ENCODE measurements around the gene PPFIA2.

The PPFIA2 gene

DNA sequence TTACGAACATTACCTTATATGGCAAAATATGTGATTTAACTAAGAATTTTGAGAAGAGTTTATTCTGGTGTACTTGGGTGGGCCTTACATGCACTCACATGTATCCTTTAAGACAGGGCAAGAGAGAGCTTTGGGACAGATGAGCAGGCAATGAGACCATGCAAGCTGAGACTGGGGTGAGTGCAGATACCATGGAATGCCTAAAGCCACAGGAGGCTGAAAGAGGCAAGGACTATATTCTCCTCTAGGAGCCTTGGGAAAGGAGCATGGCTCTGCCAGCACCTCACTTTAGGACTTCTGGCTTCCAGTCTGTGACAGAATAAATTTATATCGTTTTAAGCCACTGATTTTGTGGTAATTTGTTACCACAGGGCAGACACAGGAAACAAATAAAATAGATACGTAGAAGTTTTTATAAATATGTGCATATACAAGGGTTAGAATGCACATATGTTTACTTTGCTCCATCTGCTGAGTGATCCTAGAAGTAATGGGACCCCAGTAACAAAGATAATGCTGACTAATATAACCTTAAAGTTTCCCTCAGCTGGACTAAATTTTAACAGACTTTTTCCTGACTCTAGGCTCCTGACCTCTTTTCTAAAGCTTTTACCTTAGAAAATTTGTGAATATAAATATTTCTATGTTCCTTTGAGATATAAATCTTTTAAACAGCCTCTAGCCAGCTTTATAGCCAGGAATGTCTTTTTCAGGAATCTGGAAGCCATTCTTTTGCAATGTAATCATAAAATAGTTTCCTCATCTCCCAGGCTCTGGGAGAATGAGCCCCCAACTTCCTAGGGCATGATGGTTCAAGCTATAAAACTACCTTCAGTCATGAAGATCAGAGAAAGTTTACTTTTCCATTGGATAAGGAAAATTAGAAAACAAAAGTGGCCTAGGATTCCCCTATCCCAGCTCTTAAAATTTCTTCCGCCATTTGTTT is 216.8 kb downstream of the PPFIA2 start:
- no peak for DNase-seq

DNA sequence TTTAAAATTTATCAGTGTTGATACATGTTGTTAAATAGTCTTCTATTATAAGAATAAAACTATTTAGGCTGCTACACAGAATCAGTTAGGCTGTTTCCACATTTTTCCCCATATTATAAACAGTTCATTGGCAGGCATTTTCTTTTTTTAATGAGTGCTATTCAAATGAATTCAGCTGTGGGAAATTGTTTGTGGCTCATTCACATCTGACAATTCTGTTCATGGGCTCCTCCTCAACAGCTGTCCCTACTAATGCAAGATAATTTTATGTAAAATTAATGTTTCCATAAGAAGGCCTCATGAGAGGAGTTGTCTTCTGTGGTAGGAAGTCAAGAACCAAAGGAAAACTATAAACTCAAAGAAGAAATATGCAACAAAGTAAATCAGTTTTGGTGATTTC is 218.0 kb downstream of the PPFIA2 start:
- no peak for DNase-seq

DNA sequence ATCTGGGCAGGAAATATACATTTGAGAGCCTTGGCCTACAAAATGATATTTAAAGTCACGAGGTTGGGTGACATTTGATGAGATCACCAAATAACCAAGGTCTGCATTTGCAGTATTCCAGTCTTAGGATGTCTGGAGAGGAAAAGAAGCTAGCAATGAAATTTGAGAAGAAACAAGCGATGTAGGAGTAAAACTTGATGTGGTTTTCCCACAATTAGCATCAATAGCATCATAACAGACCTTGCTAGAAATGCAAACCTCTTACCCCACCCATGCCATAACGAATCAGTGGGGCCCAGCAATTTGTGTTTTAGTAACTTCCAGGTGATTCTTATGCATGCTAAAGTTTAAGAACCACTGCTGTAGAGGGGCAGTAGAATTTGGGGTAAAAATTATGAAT is 219.9 kb downstream of the PPFIA2 start:
- no peak for DNase-seq

DNA sequence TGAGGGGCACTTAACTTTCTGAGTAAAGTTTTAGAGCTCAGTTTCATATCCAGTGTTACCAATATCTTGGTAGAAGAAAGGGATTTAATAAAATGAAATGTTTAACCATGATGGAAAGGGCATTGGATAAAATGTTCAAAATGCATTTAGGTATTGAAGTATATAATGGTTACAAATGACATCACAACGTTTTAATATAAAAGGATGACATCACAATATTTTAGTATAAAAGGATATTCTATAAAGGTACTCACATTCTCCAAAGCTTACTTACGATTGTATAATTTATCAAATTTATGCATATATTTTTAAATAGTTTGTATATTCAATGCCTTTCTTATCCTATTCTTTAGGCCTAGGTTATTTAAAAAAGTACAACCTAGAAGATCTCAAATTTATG is 226.1 kb downstream of the PPFIA2 start:
- no peak for DNase-seq

DNA sequence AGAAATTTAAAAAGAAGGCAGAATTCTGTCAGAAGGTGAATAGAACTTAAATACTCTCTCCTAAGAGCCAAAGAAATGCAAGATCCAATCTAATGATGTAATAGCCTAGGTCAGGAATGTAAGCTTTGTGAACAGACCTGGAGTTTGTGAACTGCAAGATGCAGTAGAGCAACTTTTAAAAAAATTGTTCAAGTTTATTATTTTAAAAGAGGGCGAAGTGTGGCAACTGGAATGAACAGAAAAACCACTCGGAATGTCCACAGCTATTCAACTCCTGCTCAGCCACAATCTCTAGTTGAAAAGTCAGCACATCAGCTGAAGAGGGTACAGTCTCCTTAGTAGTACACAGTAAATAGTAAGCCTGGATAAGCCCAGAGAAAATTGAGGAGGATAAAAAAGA is 228.8 kb downstream of the PPFIA2 start:
- DNase-seq: no peak

DNA sequence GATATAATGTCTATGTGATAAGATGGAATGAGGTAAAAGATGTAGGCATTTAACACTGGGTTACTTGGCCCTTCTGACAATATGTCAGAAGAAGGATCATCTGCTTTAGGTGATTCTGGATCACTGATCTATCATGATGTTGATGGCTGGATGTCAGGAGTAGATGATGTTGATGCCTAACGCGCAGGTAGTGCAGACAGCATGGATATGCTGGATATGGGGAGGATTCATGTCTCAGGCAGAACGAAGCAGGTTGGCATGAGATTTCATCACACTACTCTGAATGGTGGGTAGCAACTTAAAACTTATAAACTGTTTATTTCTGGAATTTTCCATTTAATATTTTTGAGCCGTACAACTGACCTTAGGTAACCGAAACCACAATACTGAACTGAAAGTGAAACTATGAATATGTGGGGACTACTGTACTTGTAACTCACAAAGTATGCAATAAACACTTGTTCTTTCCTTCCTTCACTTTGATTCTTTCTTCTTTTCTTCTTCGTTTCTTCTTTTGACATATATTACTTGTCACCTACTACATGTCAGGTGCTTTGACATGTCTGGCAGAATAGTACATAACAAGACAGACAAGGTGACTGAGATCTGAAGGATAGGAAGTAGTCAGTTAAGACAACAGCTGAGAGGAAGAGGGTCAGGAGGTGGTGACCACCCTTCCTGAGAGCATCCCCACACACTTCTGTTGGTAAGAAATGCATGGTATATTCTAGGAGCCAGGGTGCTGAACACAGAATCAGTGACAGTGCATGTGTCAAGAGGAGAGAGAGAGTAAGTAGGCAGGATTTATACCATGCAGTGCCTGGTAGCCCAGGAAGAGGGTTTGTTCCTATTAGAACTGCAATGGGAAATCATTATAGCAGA is 238.8 kb downstream of the PPFIA2 start:
- DNase-seq: no peak

DNA sequence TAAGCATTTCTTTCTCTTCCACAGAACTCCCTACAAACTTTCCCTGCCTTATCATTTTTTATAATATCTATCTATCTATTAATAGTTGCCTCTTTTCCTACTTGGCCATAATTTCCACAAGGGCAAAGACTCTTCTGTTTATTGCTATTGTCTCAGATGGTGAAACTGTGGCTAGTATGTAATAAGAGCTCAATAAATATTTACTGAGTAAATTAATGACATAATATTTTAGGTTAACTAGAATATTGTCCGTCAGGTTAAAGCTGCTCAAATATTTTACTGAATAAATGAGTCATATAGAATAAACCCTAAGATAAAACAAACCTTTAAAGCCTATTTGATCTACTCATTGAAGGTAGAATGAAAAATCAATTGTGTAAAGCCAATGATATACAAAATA is 240.5 kb downstream of the PPFIA2 start:
- DNase-seq: no peak

DNA sequence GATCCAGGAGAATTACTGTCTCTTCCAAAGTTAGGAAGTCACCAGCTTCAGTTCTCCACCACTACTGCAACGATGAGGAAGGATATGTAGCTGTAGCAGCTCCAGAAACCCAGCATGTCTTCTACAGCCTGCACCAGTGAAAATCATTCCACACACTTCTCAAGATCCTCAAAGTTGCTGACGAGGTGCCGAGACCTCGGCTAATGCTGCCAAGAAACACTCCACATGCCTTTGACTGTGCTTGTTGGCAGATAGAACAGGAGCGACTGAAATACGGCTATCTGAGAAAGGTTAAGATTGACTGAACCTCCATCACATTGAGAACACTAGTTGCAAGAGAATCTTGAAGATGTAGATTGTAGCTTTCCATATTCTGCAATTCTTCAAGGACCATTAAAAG is 241.9 kb downstream of the PPFIA2 start:
- no peak for DNase-seq

DNA sequence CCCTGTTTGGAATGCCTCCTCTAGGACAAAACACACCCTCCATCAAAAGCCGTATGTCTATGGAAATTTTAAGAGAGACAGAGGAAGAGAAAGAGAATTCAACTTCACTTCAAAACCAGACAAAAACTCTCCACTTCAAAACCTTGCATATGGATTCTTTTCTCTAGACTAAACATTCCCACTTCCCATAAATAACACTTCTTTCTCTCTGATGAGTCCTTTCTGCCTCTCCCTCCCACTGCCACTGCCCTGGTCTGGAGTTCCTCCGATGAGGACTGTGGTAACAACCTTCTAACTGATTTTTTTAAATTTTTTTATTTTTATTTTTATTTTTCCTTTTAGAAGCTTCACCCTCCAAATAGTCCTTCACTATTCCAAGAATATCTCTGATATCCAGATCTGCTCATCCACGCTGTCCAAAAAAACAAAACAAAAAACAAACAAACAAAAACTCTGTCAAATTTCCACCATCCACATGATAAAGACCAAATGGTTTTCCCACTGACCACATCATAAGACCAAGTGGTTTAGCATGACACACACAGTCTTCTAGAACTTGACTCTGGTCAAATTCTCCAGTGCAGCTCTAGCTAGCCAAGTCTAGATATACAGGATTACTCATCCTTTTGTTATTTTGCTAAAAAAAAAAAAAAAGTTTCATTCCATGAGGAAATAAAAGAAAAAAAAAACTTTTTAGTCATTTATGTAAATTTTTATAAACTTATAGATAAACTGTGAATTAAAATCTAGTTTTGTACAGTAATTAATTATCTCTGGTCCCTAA is 256.0 kb downstream of the PPFIA2 start:
- no peak for DNase-seq

DNA sequence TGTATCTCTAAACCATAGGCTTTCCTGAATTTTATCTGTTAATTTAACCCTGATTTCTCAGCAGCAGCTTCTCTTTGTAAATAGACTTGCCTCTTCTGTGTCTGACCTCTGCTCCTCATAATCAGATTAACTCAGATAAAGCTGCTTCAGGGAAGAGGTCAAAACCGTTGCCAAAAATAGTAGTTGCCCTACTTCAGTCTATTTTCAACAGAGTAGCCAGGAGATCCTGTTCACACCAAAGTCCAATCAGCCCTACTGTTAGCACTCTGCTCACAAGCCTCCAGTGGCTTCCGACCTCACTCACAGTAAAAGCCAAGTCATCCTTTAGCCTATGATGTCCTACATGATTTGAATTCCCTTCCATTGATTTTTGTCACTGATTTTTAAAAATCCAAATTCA is 258.4 kb downstream of the PPFIA2 start:
- no peak for DNase-seq

DNA sequence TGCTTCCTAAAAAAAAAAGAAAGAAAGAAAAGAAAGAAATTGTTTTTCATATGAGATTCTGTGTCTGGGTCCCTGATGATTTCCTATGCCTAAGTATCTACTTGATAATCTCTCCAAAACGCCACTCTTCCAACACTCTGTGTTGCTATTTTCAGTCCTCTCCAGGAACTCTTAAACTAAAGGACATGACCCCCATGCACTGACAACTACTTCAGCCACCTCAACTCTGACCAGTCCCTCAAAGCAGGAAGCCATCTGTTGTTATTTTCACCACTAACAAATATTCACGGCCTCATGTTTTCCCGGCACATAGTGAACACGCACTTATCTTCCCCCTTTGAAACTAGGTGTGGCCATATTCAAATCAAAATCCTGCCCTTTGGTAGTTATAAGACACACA is 259.3 kb downstream of the PPFIA2 start:
- no peak for DNase-seq

DNA sequence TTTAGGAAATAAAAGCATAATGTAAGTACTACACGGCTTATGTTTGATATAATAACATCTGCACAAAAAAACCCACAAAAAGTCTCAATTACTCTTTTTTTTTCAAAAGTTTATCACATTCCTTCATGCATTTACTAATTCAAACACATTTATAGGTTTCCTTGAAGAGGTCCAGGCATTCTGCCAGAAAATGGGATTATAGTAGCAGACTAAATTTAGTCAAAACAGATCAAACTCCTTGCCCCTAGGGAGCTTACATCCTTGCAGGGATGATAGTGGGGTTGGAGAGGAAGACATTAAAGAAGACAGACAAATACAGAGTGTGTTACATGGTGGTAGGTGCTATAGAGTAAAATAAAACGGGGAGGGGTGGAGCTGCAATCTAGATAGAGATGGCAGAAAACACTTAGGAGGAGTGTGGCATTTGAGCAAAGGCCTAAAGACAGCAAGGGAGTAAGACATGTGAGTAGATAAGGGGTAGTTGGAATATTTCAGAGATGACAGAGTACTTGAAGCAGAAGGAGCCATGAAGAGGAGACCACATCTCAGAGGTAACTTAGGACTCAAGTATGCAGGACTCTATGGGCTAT is 266.9 kb downstream of the PPFIA2 start:
- no peak for DNase-seq

DNA sequence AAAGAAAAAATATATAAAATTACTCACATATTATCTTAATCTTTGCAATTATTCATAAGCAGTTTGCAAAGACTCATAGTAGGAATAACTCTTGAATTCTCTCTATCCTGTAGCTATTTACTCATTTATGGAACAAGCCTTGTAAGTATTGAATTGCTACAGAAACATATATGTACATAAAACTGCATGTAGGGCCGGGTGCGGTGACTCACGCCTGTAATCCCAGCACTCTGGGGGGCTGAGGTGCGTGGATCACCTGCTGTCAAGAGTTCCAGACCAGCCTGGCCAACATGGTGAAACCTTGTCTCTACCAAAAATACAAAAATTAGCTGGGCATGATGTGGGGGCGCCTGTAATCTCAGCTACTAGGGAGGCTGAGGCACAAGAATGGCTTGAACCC is 286.2 kb downstream of the PPFIA2 start:
- DNase-seq: no peak

DNA sequence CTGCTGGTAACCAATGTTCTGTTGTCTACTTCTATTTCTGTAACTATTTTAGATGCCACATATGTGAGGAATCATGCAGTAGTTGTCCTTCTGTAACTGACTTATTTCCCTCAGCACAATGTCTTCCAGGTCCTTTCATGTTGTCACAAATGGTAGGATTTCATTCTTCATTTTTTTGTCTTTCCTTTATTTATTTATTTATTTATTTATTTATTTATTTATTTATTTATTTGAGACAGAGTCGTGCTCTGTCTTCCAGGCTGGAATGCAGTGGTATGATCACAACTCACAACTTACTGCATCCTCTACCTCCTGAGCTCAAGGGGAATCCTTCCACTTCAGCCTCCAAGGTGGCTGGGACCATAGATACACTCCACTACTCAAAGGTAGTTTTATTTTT is 288.2 kb downstream of the PPFIA2 start:
- no peak for DNase-seq

DNA sequence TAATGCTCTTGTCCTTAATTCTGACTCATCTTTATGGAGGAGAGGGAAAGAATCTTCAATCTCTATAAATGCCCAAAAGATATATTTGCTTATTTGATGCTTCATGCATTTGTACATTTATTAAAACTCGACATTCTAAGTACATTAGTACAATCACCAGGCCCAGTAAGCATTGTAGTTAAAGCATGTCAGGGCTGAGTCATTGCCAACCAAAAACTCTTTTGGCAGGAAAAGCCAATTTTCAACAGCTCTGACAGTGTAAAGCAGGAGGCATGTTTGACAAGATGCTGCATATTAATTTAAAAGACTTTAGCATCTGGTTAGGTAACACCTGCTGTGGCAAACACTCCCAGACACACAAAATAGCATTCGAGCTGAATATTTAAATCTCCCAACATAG is 290.9 kb downstream of the PPFIA2 start:
- DNase-seq: no peak

DNA sequence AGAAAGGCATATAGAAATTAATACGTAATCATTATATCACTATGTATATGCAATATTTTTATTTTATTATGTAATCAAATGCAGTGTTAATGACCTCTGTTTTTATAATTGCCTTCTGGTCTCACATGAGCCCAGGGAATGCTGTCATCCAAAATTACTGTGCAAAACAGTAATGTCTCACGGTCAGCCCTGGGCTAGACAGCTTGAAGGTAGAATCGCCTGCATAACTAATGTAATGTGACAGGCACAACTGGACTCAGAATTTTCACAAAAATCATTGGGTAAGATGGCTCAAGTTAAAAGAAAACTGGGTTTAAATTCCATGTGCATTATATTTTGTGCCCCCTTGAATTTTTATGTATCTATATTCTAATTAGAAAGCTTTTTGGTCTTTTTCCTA is 293.3 kb downstream of the PPFIA2 start:
- DNase-seq: no peak

DNA sequence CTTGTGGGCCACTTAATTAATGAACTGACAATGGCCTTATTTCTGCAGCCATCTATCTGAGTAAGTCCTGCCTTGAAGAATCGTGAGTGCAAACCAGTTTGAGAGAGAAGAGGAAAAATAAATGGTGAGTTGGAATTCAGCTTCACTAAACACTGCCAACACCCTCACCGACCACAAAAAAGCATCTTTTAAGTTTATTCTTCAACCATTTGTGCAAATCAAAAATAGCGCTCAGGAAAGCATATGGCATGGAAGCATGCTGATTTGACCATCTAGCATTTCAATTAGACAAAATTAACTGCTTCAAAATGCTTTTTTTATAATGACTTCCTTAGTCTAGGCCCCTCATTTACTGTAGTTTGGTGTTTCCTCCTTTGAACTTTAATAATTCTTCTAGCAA is 294.0 kb downstream of the PPFIA2 start:
- no peak for DNase-seq

DNA sequence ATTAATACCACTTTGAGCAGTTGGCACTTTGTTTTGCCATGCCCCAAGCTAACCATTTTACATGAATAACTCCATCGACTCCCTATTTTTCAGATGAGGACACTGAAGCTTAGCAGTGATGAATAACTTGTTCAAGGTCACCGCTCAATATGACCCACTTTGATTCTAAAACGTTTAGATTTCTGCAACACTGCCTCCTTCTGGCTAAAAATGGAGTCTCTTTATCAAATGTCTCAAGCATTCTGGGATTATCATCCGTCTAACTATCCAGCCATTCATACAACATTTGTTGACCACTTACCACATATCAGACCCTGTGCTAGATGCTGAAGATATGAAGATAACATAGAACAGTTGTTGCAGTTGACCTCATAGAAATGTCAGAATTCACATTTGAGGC is 298.0 kb downstream of the PPFIA2 start:
- DNase-seq: no peak

DNA sequence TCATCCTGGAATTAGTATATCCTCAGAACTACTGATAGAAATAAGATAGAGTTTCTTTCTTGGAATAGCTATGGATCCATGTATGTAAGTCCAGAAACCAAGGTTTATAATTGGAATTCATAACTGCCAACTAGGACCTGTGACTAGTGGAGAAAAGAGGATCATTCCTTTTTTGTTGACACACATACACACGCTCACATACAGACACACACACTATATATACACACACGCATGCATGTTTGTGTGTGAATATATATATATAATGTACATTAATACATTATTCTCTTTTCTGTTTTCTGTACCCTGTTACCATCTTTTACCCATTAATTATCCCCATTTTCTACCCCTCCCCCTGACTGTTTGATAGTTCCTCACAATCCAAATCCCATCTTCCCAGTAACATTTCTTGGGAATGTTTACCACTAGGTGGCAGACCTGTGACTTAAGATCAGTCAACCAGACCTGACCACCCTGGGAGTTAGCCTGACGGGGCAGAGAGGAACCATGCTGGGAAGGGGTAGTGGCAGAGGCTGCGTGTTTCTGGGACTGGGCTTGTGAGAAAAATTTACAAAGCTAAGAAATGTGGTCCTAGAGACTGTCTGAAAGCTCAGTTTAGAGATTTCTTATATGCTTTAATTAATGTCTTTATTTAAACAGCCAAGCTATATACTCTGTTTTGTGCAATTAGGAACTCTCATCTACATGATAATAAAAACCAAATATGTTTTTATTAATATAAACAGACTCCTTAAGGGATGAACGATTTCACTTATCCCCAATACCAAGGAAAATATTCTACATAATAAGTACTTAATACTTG is 308.0 kb downstream of the PPFIA2 start:
- peak in 1 of 2 donors; percentile 4 for DNase-seq

DNA sequence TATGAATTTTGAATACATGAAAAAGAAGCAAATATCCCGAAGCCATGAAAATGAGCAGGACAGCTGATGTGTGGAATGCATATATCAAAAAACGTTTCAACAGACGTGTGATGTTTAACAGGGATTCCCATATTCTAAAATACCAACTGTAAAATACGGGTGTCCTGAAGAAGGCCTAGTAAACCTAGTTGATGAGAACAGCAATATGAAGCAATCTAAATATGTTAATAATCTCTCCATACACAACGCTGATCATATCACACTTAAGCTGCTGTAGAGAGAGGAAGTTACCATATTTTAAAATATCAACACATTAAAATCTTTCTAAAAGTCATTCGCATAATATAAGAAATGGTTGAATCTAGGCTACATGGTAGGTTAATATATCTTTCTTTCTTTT is 317.5 kb downstream of the PPFIA2 start:
- no peak for DNase-seq

DNA sequence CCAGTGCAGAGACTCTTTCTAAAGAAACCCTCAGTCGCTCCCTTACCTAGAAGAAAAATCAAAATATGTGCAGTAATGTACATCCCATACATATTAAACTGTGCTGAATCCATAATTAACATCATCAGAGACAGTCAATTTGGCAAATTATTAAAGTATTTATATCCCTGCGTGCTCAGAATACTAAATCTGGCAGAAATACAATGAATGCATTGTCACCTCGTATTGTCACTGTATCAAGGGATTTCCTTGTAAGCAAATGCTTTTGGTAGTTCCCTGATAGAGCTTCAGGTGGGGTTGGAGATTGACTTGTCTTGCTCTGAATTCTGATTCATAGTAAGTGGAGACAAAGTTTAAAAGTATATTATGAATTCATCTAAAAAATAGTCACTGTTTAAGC is 319.1 kb downstream of the PPFIA2 start:
- no peak for DNase-seq

DNA sequence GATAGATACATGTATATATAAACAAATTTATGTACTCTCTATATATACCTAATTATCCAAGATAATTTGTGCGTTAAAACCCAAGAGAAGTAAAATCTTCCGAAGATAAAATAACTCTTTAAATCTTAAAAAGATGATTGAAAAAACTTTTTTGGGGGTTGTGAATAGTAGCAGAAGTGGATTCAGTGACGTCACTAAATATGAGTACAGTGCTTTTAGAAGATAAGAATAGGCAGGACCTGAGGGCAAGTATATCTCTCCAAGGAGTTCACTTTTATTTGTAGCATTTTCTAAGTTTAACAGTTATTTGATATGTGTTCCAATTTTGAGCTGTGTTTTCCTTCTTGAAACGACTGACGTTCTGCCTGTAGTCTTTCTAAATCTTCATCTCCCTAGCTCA is 319.8 kb downstream of the PPFIA2 start:
- no peak for DNase-seq
